Ectodermal cell (in vitro differentiated cells): ENCODE data around the gene FBXW8.

Experiments
- H3K27ac ChIP-seq: 2 replicates; pipeline ENCODE4 v1.7.0; 2013; ENCODE audit warnings: mild to moderate bottlenecking, low read depth, low read length; ENCODE audit not compliant: insufficient read depth, poor library complexity, severe bottlenecking
- H3K27me3 ChIP-seq: 2 replicates; pipeline ENCODE4 v1.7.0; 2013; ENCODE audit warnings: mild to moderate bottlenecking, low read length; ENCODE audit not compliant: insufficient read depth, control insufficient read depth, poor library complexity, severe bottlenecking
- H3K36me3 ChIP-seq: one replicate; pipeline ENCODE4 v1.7.0; 2013; ENCODE audit warnings: low read length; ENCODE audit not compliant: control insufficient read depth, insufficient read depth
- H3K4me1 ChIP-seq: one replicate; pipeline ENCODE4 v1.7.0; 2013; ENCODE audit warnings: low read length; ENCODE audit not compliant: control insufficient read depth, insufficient read depth
- H3K4me3 ChIP-seq: 2 replicates; pipeline ENCODE4 v1.7.0; 2013; ENCODE audit warnings: low read depth, low read length, control low read depth; ENCODE audit not compliant: insufficient read depth
- H3K9me3 ChIP-seq: 2 replicates; pipeline ENCODE4 v1.7.0; 2013; ENCODE audit warnings: mild to moderate bottlenecking, low read length, moderate library complexity; ENCODE audit not compliant: control insufficient read depth
- WGBS, 2 experiments: methylation state at CpG; one replicate each; pipeline ENCODE4 v1.1.7; 2013; ENCODE audit warnings: missing lambda C conversion rate in 2 of 2; 5-methylcytosine and 5-hydroxymethylcytosine counted together

Gene FBXW8

GRCh38 chr12:117038023-117038680, 127.4 kb downstream of the FBXW8 start:
- Histone ChIP-seq H3K4me3 (no peak overlapping the region), H3K27me3 (no peaks in the 10 kb centered on the region), H3K27ac (no peak overlapping the region), H3K36me3 (no peaks in the 10 kb centered on the region), H3K4me1 (peaks cover 9% of the 10 kb centered on the region), H3K9me3 (no peaks in the 10 kb centered on the region)
- WGBS, 2 experiments = 92 to 94% methylated on average over 15 of the region's 15 CpGs

DNA sequence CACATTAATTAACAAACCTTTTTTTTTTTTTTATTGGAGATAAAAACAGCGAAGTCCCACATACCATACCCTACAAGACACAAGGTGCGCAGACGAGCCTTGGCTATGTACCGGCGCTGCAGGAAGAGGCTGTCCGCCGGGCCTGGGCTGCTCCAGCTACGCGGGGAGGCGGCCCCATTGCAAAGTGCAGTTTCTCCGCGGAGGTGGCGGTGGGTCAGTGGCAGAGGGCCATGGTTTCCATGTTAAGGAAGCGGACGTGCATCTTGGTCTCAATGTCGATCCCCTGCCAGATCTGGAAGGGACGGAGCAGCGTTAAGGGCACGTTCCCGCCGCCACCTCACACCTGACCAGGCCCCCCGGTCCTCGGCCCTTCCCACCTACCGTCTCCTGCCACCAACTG, 128.2 kb downstream of the FBXW8 start:
- H3K9me3 ChIP-seq = no peaks in the 10 kb centered on the region
- H3K4me3 ChIP-seq = no peak overlapping the region
- H3K27ac ChIP-seq = no peak overlapping the region
- H3K27me3 ChIP-seq = no peaks in the 10 kb centered on the region
- H3K36me3 ChIP-seq = no peaks in the 10 kb centered on the region
- peaks cover 9% of the 10 kb centered on the region for H3K4me1 ChIP-seq
- WGBS, 2 experiments = 93 to 94% methylated on average over 24 of the region's 24 CpGs

- 94% methylated on average over 19 of the region's 19 CpGs for WGBS, 2 experiments
- Histone ChIP-seq H3K27ac (no peak overlapping the region), H3K36me3 (no peaks in the 10 kb centered on the region), H3K27me3 (no peaks in the 10 kb centered on the region), H3K4me3 (no peak overlapping the region), H3K4me1 (peaks cover 10% of the 10 kb centered on the region), H3K9me3 (no peaks in the 10 kb centered on the region)
Measured at GRCh38 chr12:117039891-117040309, 129.2 kb downstream of the FBXW8 start.

DNA sequence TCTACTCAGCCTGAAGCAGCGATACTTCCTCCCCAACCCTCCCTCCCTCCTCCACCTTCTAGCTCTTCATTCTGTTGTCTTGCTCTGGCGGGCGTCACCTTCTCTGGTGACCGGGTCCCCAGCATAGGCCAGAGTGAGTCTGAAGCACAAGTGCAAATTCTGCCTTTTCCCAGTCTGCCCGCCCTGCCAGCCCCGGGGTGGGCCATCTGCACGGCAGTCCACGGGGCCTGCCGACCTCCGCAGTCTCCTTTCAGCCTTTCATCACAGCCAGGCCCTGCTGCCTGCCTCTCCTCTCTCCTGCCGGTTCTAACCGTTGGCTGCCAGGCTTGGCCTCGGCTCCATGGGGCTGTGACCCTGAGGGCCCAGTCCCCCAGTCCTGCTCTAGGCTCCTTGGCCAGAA, 129.7 kb downstream of the FBXW8 start:
- H3K4me3 ChIP-seq = no peak overlapping the region
- H3K4me1 ChIP-seq = peaks cover 16% of the 10 kb centered on the region
- 80 to 82% methylated on average over 13 of the region's 13 CpGs for WGBS, 2 experiments
- no peaks in the 10 kb centered on the region for H3K36me3 ChIP-seq
- no peak overlapping the region for H3K27ac ChIP-seq
- no peaks in the 10 kb centered on the region for H3K9me3 ChIP-seq
- H3K27me3 ChIP-seq = no peaks in the 10 kb centered on the region

DNA sequence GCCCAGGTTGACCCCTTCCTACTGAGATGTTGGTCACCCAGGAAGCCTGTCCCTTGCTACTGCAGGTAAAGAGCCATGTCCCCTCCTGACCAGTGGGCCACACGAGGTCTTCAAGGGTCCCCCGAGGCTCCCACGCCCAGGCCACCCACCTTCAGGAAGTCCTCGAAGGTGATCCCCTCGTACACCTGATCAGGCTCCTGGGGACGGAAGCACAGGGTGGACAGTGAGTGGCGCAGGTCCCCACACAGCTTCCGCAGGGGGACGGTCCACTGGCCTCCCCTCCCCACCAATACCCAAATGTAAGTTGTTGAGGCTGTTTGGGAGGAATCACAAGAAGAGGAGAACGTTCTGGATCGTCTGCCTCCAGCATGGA, 131.0 kb downstream of the FBXW8 start:
- Histone ChIP-seq H3K27ac (no peak overlapping the region), H3K27me3 (no peaks in the 10 kb centered on the region), H3K4me1 (peaks cover 17% of the 10 kb centered on the region), H3K4me3 (no peak overlapping the region), H3K36me3 (no peaks in the 10 kb centered on the region), H3K9me3 (no peaks in the 10 kb centered on the region)
- WGBS, 2 experiments = 95 to 97% methylated on average over 11 of the region's 11 CpGs

- H3K9me3 ChIP-seq = no peaks in the 10 kb centered on the region
- no peaks in the 10 kb centered on the region for H3K36me3 ChIP-seq
- no peak overlapping the region for H3K27ac ChIP-seq
- WGBS, 2 experiments = 93 to 94% methylated on average over 23 of the region's 23 CpGs
- H3K4me3 ChIP-seq = no peak overlapping the region
- H3K4me1 ChIP-seq = peaks cover 16% of the 10 kb centered on the region
- no peaks in the 10 kb centered on the region for H3K27me3 ChIP-seq
Measured at GRCh38 chr12:117042171-117042842, 131.6 kb downstream of the FBXW8 start.

- no peaks in the 10 kb centered on the region for H3K27me3 ChIP-seq
- H3K4me1 ChIP-seq = peaks cover 13% of the 10 kb centered on the region
- WGBS, 2 experiments = 95 to 97% methylated on average over 6 of the region's 6 CpGs
- no peaks in the 10 kb centered on the region for H3K9me3 ChIP-seq
- no peak overlapping the region for H3K27ac ChIP-seq
- no peak overlapping the region for H3K4me3 ChIP-seq
- no peaks in the 10 kb centered on the region for H3K36me3 ChIP-seq
Measured at GRCh38 chr12:117042862-117043261, 132.1 kb downstream of the FBXW8 start.

DNA sequence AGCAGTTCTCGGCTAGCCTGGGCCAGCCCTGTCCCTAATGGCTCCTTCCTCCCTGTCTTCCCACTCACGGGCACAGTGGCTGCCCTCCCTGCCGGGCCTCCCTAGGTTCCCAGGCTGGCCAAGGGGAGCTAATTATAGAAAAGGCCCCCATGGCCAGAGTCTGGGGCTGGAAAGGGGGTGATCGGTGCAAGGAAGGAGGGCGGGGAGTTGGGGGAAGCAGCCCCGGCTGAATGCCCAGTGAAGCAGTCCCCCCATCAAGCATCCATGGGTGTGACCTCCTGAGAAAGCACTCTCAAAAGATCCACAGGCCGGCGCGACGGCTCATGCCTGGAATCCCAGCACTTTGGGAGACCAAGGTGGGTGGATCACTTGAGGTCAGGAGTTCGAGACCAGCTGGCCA, 133.6 kb downstream of the FBXW8 start:
- no peaks in the 10 kb centered on the region for H3K9me3 ChIP-seq
- no peak overlapping the region for H3K27ac ChIP-seq
- no peaks in the 10 kb centered on the region for H3K27me3 ChIP-seq
- H3K36me3 ChIP-seq = no peaks in the 10 kb centered on the region
- no peak overlapping the region for H3K4me3 ChIP-seq
- WGBS, 2 experiments = 94 to 96% methylated on average over 11 of the region's 11 CpGs
- H3K4me1 ChIP-seq = peaks cover 11% of the 10 kb centered on the region

DNA sequence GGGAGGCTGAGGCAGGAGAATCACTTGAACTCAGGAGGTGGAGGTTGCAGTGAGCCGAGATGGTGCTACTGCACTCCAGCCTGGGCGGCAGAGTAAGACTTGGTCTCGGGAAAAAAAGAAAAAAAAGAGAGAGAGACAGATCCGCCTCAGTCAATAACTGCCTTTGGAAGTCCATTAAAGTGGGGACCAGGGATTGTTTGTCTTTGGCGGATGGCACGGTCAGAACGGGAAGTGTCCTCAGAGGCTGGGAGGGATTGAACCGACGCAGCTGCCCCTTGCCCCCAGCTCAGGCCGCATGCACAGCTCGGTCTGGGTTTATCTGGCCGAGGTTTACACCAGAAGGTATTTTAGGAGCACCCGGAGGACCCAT, 134.0 kb downstream of the FBXW8 start:
- H3K27me3 ChIP-seq = no peaks in the 10 kb centered on the region
- H3K4me3 ChIP-seq = no peak overlapping the region
- 89 to 93% methylated on average over 13 of the region's 13 CpGs for WGBS, 2 experiments
- peaks cover 11% of the 10 kb centered on the region for H3K4me1 ChIP-seq
- H3K9me3 ChIP-seq = no peaks in the 10 kb centered on the region
- no peak overlapping the region for H3K27ac ChIP-seq
- no peaks in the 10 kb centered on the region for H3K36me3 ChIP-seq

DNA sequence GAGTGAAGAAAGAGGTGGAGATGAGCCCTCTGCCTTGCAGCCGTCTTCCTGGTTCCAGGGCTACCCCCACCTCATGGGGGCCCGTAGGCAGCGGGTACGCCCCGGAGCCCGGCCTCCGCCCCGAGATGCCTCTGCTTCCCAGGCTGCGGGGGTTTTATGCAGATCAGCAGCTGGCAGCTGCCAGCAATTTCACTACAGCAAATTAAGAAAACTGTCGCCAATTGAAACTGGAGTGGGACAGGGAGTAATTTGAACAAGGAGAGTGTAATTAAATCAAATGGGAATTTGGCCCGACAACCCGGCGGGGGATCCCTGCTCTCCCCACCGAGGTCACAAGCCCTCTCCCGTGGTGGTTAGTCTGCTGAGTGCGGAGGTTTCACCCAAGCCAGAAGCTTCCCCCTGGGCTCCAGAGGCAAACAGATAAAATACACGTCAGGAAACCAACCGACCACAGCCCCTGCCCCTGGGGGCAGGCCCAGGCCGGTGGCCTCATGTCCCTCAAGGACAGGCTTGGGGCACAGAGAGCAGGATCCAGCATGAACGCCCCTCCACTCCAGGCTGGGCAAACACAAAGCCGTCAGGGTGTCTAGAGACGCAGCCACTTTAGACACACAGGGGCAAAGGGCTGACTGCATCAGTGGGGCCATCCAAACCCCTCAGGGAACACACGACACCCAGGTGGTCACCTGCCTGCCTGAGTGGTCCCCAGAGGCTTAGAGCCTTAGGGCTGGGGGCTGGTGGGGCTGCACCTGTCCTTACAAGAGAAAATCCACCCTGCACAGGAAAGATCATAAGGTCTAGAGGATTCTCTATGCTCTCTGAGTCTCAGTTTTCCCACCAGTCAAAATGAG, 134.6 kb downstream of the FBXW8 start:
- no peak overlapping the region for H3K27ac ChIP-seq
- no peaks in the 10 kb centered on the region for H3K9me3 ChIP-seq
- H3K4me1 ChIP-seq = peaks cover 11% of the 10 kb centered on the region
- H3K4me3 ChIP-seq = no peak overlapping the region
- 72 to 73% methylated on average over 23 of the region's 23 CpGs for WGBS, 2 experiments
- no peaks in the 10 kb centered on the region for H3K27me3 ChIP-seq
- no peaks in the 10 kb centered on the region for H3K36me3 ChIP-seq
